ENCODE data around the gene RHEX. TPM values are rescaled to one million over a fixed set of nuclear protein-coding genes. Genes with fewer than 3 reads are reported as not detected.

The RHEX gene
- total and polyA plus RNA-seq, 2 donors (not counting 1 experiment from before 2014, with no cell fraction given) = 1.8 to 12.8 TPM

GRCh38 chr1:206102292-206102936 lies 49.4 kb downstream of the RHEX start:
- ChIA-PET POLR2A (no interaction called here), CTCF (interaction anchor here (0.6 to 16.1 kb wide), 10 partner anchors 9 to 311 kb away, joined by 3 to 682 read pairs (median 6); partner anchors contain the start of gene CTSE)
- Histone ChIP-seq H3K9ac (ENCODE audit: low read length) (no peak overlapping the region), H3K9me3 (ENCODE audit: control extremely low read depth in 1 of 3, control insufficient read depth in 2 of 3, insufficient read depth in 1 of 3, low read length in 2 of 3) (no peaks in the 10 kb centered on the region), H4K20me1 (ENCODE audit: control insufficient read depth, insufficient read depth, low read length, poor library complexity, severe bottlenecking) (no peaks in the 10 kb centered on the region), H3K4me3 (ENCODE audit: control extremely low read depth in 1 of 5, extremely low read depth in 1 of 5, insufficient read depth in 1 of 5, low read depth in 2 of 5, low read length in 4 of 5) (no peak overlapping the region), H3K36me3 (replicated peaks in 1 of 2; ENCODE audit: control extremely low read depth in 1 of 2, control insufficient read depth in 1 of 2, extremely low read depth in 1 of 2, insufficient read depth in 2 of 2, low read length in 1 of 2) (no peaks in the 10 kb centered on the region), H3K27me3 (replicated peaks in 1 of 4; ENCODE audit: control extremely low read depth in 1 of 4, control insufficient read depth in 3 of 4, insufficient read depth in 4 of 4, low read length in 3 of 4) (no peaks in the 10 kb centered on the region), H3K4me2 (replicated peaks; ENCODE audit: low read depth, low read length, poor library complexity, severe bottlenecking) (peak overlapping the region; percentile 3), H3K4me1 (ENCODE audit: control insufficient read depth in 2 of 2, insufficient read depth in 2 of 2, low read length in 2 of 2) (peaks cover 25% of the 10 kb centered on the region in 2 donors), H3K79me2 (ENCODE audit: control insufficient read depth, insufficient read depth, low read length) (no peaks in the 10 kb centered on the region), H2AFZ (ENCODE audit: insufficient read depth, low read depth, low read length, poor library complexity, severe bottlenecking) (no peak overlapping the region), H3K27ac (ENCODE audit: low read length in 2 of 2) (no peak overlapping the region)
- DNase-seq = no peak
- Mint-ChIP-seq H3K4me1 (peaks cover 39% of the 10 kb centered on the region), H3K9me3 (ENCODE audit: insufficient read depth) (no peaks in the 10 kb centered on the region), H3K27ac (peak overlapping the region; percentile 75), H3K27me3 (no peaks in the 10 kb centered on the region), H3K4me3 (no peak overlapping the region)
- intact Hi-C loops (cut with micrococcal nuclease) = loop anchor here (5.0 kb wide), 1 partner anchor 35 kb away; no protein-coding TSS in a partner anchor
- ATAC-seq (ENCODE audit: low read depth) = no peak
- TF ChIP-seq CTCF (IDR thresholded peaks at IDR 0.05) = no peak
- TF ChIP-seq EZH2 (IDR thresholded peaks at IDR 0.05; ENCODE audit: borderline replicate concordance, insufficient read depth, low read depth, low read length, poor library complexity, severe bottlenecking) = no peak

GRCh38 chr1:206103979-206104378 lies 51.0 kb downstream of the RHEX start:
- no peak overlapping the region for H2AFZ ChIP-seq (ENCODE audit: insufficient read depth, low read depth, low read length, poor library complexity, severe bottlenecking)
- no peaks in the 10 kb centered on the region for H3K9me3 Mint-ChIP-seq (ENCODE audit: insufficient read depth)

More at GRCh38 chr1:206103979-206104378, 51.0 kb downstream of the RHEX start:
- intact Hi-C loops (cut with micrococcal nuclease) = loop anchor here (5.0 kb wide), 1 partner anchor 37 kb away; no protein-coding TSS in a partner anchor
- TF ChIP-seq EZH2 (IDR thresholded peaks at IDR 0.05; ENCODE audit: borderline replicate concordance, insufficient read depth, low read depth, low read length, poor library complexity, severe bottlenecking) (no peak), CTCF (IDR thresholded peaks at IDR 0.05) (no peak)
- Histone ChIP-seq H3K4me2 (replicated peaks; ENCODE audit: low read depth, low read length, poor library complexity, severe bottlenecking) (no peak overlapping the region), H3K79me2 (ENCODE audit: control insufficient read depth, insufficient read depth, low read length) (no peaks in the 10 kb centered on the region), H3K4me1 (ENCODE audit: control insufficient read depth in 2 of 2, insufficient read depth in 2 of 2, low read length in 2 of 2) (peaks cover 25% of the 10 kb centered on the region in 2 donors), H4K20me1 (ENCODE audit: control insufficient read depth, insufficient read depth, low read length, poor library complexity, severe bottlenecking) (no peaks in the 10 kb centered on the region), H3K27ac (ENCODE audit: low read length in 2 of 2) (no peak overlapping the region), H3K9ac (ENCODE audit: low read length) (no peak overlapping the region), H3K4me3 (ENCODE audit: control extremely low read depth in 1 of 5, extremely low read depth in 1 of 5, insufficient read depth in 1 of 5, low read depth in 2 of 5, low read length in 4 of 5) (no peak overlapping the region), H3K36me3 (replicated peaks in 1 of 2; ENCODE audit: control extremely low read depth in 1 of 2, control insufficient read depth in 1 of 2, extremely low read depth in 1 of 2, insufficient read depth in 2 of 2, low read length in 1 of 2) (no peaks in the 10 kb centered on the region), H3K27me3 (replicated peaks in 1 of 4; ENCODE audit: control extremely low read depth in 1 of 4, control insufficient read depth in 3 of 4, insufficient read depth in 4 of 4, low read length in 3 of 4) (no peaks in the 10 kb centered on the region), H3K9me3 (ENCODE audit: control extremely low read depth in 1 of 3, control insufficient read depth in 2 of 3, insufficient read depth in 1 of 3, low read length in 2 of 3) (no peaks in the 10 kb centered on the region)
- H3K4me3 Mint-ChIP-seq = no peak overlapping the region
- H3K4me1 Mint-ChIP-seq = peaks cover 39% of the 10 kb centered on the region
- ChIA-PET CTCF (interaction anchor here (0.6 to 16.1 kb wide), 7 partner anchors 9 to 446 kb away, joined by 4 to 682 read pairs (median 14); partner anchors contain the start of gene CTSE), POLR2A (no interaction called here)
- DNase-seq = no peak
- ATAC-seq (ENCODE audit: low read depth) = no peak
- no peaks in the 10 kb centered on the region for H3K27me3 Mint-ChIP-seq
- H3K27ac Mint-ChIP-seq = no peak overlapping the region
- 100% methylated on average over 7 of the region's 10 CpGs for WGBS (ENCODE audit: insufficient coverage)
